ENCODE measurements around the gene ARHGEF33.

- TF ChIP-seq CTCF (IDR thresholded peaks at IDR 0.05) (peak in 3 of 4 experiments; percentile 16 to 41 (median 17)), POLR2A (IDR thresholded peaks at IDR 0.05) (no peak)
Observed at GRCh38 chr2:38959938-38960608, 70.4 kb downstream of the ARHGEF33 start.

All from uterus (tissue), 2 donors.